GM12874 (cell line): ENCODE measurements around the gene SDF4.

ENCODE experiments used
- TF ChIP-seq, protein P1 (sequence below): IDR thresholded peaks from 2 replicates; pipeline ENCODE4 v1.5.1; 2011; ENCODE audit warnings: low read depth, mild to moderate bottlenecking, control low read depth, low read length, moderate library complexity; ENCODE audit not compliant: insufficient read depth

SDF4 gene

DNA sequence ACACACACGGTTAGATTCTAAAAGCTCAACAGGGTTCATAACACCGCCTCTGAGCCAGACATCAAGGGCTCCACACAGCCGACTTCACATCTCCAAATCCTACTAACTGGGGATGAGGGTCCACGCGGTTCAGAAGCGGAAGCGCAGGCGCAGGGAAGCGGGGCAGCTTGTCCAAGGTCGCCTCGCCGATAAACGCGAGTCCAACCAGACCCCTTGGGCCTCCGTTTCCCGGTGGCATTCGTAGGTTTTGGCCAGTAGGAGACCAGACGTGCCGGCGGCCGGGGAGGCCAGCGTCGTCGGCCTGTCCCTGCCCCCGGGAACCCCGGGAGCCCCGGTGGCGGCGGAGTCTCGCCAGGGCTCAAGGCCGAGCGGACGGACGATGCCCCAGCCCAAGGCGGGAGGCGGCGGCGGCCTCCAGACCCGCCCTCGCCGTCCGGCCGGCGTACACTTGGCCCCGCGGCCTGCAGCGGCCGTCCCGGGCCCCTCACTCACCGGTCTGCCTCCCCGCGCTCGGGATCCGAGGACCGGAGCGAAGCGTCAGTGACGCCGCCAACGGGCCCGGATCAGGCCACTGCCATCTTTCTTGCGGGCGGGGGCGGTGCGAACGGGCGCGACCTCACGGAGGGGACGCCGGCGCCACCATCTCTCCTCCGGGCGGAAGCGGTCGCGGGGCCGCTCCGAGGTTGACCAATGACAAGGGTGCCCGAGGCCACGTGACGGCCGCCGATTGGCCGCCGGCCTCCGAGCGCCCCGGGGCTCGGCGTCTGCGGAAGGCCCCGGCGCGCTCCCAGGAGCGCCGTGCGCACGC lies at the start of gene SDF4:
Gene SDF4 (minus strand): TSS at position 602 of the 808 bp plus-strand sequence. CDS start 3,229 bp downstream, outside the sequence.
- TF ChIP-seq, protein P1, sequence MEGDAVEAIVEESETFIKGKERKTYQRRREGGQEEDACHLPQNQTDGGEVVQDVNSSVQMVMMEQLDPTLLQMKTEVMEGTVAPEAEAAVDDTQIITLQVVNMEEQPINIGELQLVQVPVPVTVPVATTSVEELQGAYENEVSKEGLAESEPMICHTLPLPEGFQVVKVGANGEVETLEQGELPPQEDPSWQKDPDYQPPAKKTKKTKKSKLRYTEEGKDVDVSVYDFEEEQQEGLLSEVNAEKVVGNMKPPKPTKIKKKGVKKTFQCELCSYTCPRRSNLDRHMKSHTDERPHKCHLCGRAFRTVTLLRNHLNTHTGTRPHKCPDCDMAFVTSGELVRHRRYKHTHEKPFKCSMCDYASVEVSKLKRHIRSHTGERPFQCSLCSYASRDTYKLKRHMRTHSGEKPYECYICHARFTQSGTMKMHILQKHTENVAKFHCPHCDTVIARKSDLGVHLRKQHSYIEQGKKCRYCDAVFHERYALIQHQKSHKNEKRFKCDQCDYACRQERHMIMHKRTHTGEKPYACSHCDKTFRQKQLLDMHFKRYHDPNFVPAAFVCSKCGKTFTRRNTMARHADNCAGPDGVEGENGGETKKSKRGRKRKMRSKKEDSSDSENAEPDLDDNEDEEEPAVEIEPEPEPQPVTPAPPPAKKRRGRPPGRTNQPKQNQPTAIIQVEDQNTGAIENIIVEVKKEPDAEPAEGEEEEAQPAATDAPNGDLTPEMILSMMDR = no peak

- TF ChIP-seq, protein P1 = no peak
Observed at GRCh38 chr1:1280782-1281481, 49.1 kb upstream of the SDF4 start.

DNA sequence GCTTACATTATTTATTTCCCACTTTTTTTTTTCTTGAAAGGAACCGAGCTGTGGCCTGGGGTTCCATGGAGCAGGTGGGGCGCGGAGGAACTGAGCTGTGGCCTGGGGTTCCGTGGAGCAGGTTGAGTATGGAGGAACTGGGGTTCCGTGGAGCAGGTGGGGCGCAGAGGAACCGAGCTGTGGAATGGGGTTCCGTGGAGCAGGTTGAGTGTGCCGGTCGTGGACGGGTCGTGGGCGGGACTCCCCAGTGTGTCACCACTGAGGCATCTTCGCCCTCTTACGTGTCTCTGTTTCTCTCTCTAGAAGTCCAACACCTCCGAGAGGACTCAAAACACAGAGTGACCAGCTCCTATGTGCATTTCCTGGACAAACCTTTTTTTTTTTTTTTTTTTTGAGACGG lies 47.2 kb upstream of the SDF4 start:
- TF ChIP-seq, protein P1 = no peak

DNA sequence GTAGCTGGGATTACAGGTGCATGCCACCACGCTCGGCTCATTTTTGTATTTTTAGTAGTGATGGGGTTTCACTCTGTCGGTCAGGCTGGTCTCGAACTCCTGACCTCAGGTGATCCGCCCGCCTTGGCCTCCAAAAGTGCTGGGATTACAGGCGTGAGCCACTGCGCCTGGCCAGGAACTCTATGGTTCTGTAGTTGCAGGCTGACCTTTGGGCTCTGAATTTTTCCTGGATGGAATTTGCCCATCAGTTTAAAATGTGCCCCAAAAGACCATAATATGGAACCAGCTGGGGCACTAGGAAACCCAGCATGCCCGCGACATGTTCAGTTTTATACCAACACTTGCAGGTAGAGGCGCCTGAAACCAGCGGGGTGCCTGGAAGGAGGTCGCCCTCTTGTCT lies 46.8 kb upstream of the SDF4 start:
- TF ChIP-seq, protein P1 = no peak

DNA sequence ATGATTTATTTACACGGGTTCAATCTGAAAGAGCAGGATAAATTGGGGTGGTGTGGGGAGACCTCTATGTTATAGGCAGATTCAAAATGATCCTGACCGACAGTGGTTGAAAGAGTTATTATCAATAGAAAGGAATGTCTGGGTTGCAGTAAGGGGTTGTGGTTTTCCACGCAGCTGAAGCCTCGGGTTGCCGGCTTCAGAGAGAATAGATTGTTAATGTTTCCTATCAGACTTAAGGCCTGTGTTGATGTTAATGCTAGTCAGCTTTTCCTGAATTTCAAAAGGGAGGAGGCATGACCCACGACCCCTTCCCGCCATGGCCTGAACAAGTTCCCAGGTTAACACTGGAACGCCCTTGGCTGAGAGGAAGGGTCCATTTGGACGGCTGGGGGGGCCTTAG lies 44.0 kb upstream of the SDF4 start:
- TF ChIP-seq, protein P1 = no peak

- TF ChIP-seq, protein P1 = no peak
Observed at GRCh38 chr1:1274931-1275431, 43.2 kb upstream of the SDF4 start.

DNA sequence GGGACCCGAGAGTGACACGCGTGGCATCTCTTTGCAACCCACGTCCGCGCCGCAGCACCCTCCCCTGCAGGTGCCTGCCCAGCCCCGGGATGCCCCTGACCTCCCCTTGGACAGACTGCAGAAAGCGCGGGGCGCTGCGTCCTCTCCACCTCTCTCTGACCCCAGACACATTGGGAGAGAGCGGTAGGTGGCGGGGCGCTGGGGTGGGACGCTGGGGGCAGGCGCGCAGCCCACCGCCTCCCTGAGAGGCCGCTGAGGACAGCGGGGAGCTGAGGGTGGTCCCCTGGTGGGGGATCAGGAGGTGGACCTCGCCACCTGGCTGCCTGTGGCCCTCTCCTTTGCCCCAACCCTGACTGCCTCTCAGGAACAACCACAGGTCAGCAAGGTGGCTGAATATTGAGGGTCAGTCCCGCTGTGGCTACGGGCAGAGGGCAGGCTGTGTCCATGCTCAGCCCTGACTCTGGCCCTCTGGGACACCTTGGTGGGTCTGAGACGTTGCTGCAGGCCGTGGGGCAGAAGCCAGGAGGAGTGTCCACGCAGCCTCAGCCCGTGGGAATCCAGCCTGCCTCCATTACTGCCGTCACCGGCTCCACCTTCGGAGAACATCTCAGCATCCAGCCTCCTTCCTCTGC lies 42.6 kb upstream of the SDF4 start:
- TF ChIP-seq, protein P1 = no peak
